GM12878 (cell line): ENCODE results near the gene PAQR5. TPM values are rescaled to one million over a fixed set of nuclear protein-coding genes. Genes with fewer than 3 reads are reported as not detected.

Experiments used
- ATAC-seq: fragments of 200-7000 bp; cut with Tn5 transposase; 3 replicates; pipeline ENCODE4 v1.9.1; 2020; ENCODE audit warnings: mild to moderate bottlenecking, moderate library complexity
- BruUV-seq: library from RNA; stranded (reverse); fragments of 400-500 nt; replicated peaks from 2 replicates; lab custom pipeline; 2021; lab: Mats Ljungman, UMichigan
- CTCF ChIA-PET: fragments of 300-600 bp; sonication (Branson Sonifier 250); formaldehyde crosslinking; extraction: SDS; loops from one replicate; lab custom pipeline; 2021; ENCODE audit warnings: inconsistent platforms; lab: Yijun Ruan, JAX
- POLR2A ChIA-PET: fragments of 350-600 bp; formaldehyde crosslinking; extraction: SDS; loops from one replicate; lab custom pipeline; 2021; ENCODE audit warnings: inconsistent platforms; lab: Charles Lee
- RAD21 ChIA-PET: fragments of 300-600 bp; sonication (Branson Sonifier 250); formaldehyde crosslinking; loops from one replicate; lab custom pipeline; 2023; ENCODE audit warnings: antibody characterized with exemption; ENCODE audit not compliant: unreplicated experiment; lab: Charles Lee
- SMC1A ChIA-PET: fragments of 300-600 bp; sonication (Branson Sonifier 250); formaldehyde crosslinking; loops from one replicate; lab custom pipeline; 2023; ENCODE audit not compliant: unreplicated experiment, uncharacterized antibody; lab: Charles Lee
- DNase-seq: peaks from one replicate; pipeline ENCODE4 v3.0.0-alpha.2; 2011; ENCODE audit warnings: low read depth, low spot score
- FAIRE-seq: peaks from 3 replicates; lab custom pipeline; 2011; peaks lifted over from hg19 to GRCh38; lab: Jason Lieb, UNC
- H2AFZ ChIP-seq: 2 replicates; pipeline ENCODE4 v1.6.0; 2011; ENCODE audit warnings: low read depth, low read length, control low read depth; ENCODE audit not compliant: control insufficient read depth
- H3K27ac ChIP-seq: 2 replicates; pipeline ENCODE4 v1.5.1; 2011; ENCODE audit warnings: control low read depth; ENCODE audit not compliant: control insufficient read depth, insufficient read depth
- H3K27me3 ChIP-seq, 2 experiments: replicated peaks in 1 of 2; 2 replicates each; pipeline versions ENCODE4 v1.6.0 to v1.6.1; 2011; ENCODE audit warnings: low read length in 1 of 2; ENCODE audit not compliant: control insufficient read depth in 2 of 2, insufficient read depth in 2 of 2
- H3K36me3 ChIP-seq, 2 experiments: 2 replicates each; pipeline ENCODE4 v1.5.1; 2011; ENCODE audit warnings: low read length in 1 of 2; ENCODE audit not compliant: control insufficient read depth in 2 of 2, insufficient read depth in 2 of 2
- H3K4me1 ChIP-seq: 2 replicates; pipeline ENCODE4 v1.6.1; 2011; ENCODE audit warnings: mild to moderate bottlenecking, low read length, moderate library complexity, mixed read lengths; ENCODE audit not compliant: control insufficient read depth, insufficient read depth
- H3K4me2 ChIP-seq: 2 replicates; pipeline ENCODE4 v1.6.0; 2011; ENCODE audit warnings: control low read depth; ENCODE audit not compliant: control insufficient read depth, insufficient read depth
- H3K4me3 ChIP-seq: fragments of 200-600 bp; sonication (generic); 2 replicates; pipeline ENCODE4 v1.5.1; 2016
- H3K79me2 ChIP-seq: 2 replicates; pipeline ENCODE4 v1.6.0; 2011; ENCODE audit warnings: low read length; ENCODE audit not compliant: control insufficient read depth, insufficient read depth
- H3K9ac ChIP-seq: 2 replicates; pipeline ENCODE4 v1.8.0; 2011; ENCODE audit warnings: low read length, control low read depth, mixed read lengths; ENCODE audit not compliant: control insufficient read depth, insufficient read depth
- H3K9me3 ChIP-seq: replicated peaks from 3 replicates; pipeline ENCODE4 v1.5.1; 2011; ENCODE audit warnings: mild to moderate bottlenecking, low read length; ENCODE audit not compliant: control insufficient read depth, insufficient read depth
- H4K20me1 ChIP-seq: 2 replicates; pipeline ENCODE4 v1.6.0; 2011; ENCODE audit not compliant: control insufficient read depth, insufficient read depth
- CBX5 ChIP-seq: sonication (generic); IDR thresholded peaks from 2 replicates; pipeline ENCODE4 v1.6.1; 2016; ENCODE audit warnings: low read depth, moderate library complexity, mild to moderate bottlenecking, inconsistent platforms
- CREM ChIP-seq: IDR thresholded peaks from 2 replicates; pipeline ENCODE4 v1.6.1; 2014; ENCODE audit warnings: antibody characterized with exemption, low read depth
- ETV6 ChIP-seq, 2 experiments: fragments of 450-650 bp in 1 of 2; IDR thresholded peaks in 1 of 2; conservative IDR thresholded peaks in 1 of 2; 2 replicates each; pipeline ENCODE4 v1.6.1; 2014; ENCODE audit warnings: antibody characterized with exemption in 1 of 2, borderline replicate concordance in 1 of 2, low read depth in 1 of 2, mild to moderate bottlenecking in 1 of 2, moderate library complexity in 1 of 2
- FOS ChIP-seq: IDR thresholded peaks from 3 replicates; pipeline ENCODE4 v1.6.1; 2011; ENCODE audit warnings: borderline replicate concordance; ENCODE audit not compliant: insufficient read length; ENCODE audit errors: extremely low read depth
- KAT2A ChIP-seq: conservative IDR thresholded peaks from 2 replicates; pipeline ENCODE4 v1.6.1; 2011; ENCODE audit warnings: low read depth, low read length; ENCODE audit not compliant: control insufficient read depth
- WGBS: methylation state at CpG from one replicate; pipeline ENCODE4 v1.1.6; 2016; ENCODE audit warnings: low lambda C conversion rate; ENCODE audit not compliant: insufficient replicate concordance, insufficient coverage; ENCODE audit errors: missing lambda C conversion rate; 5-methylcytosine and 5-hydroxymethylcytosine counted together
- in situ Hi-C: fragments of 300-500 bp; cut with MboI; formaldehyde crosslinking; loops from 9 replicates; pipeline ENCODE4 v1.14.3; 2018; ENCODE audit warnings: mixed read lengths
- intact Hi-C: fragments of 100-400 bp; cut with micrococcal nuclease; formaldehyde crosslinking; loops from one replicate; pipeline ENCODE4 v1.14.2; 2022; ENCODE audit not compliant: unreplicated experiment
- polyA plus RNA-seq, 11 experiments: library from polyadenylated mRNA; depleted of rRNA in 4 of 11; unstranded in 6 of 11; stranded (reverse) in 5 of 11; fragments of >200 nt; fragmentation: Nextera tagmentation in 4 of 11; fragmentation: Illumina TruSeq in 1 of 11; extraction: Ambion mirVana in 4 of 11; extraction: Trizol in 1 of 11; gene quantifications; 1 replicate in 1 of 11; 2 replicates in 10 of 11; pipeline versions ENCODE4 v1.2.1 to v1.2.3, GENCODE V29; 2011 to 2016; ENCODE audit warnings: inconsistent platforms in 2 of 11, missing spikeins in 2 of 11, low read depth in 1 of 11
- total RNA-seq, 4 experiments: library from RNA; depleted of rRNA in 3 of 4; stranded (reverse); fragments of >200 nt in 3 of 4; fragmentation: Illumina TruSeq in 1 of 4; extraction: Trizol in 1 of 4; gene quantifications; 2 replicates each; pipeline versions ENCODE4 v1.2.1 to v1.2.3, GENCODE V29; 2013 to 2021
- TF ChIP-seq, protein P1 (sequence below): fragments of 450-650 bp; conservative IDR thresholded peaks from 2 replicates; pipeline ENCODE4 v1.6.1; 2017; ENCODE audit warnings: mild to moderate bottlenecking, moderate library complexity
- TF ChIP-seq, protein P2 (sequence below): IDR thresholded peaks from 2 replicates; pipeline ENCODE4 v1.6.1; 2012; ENCODE audit warnings: low read depth, low read length, improper control_type of control experiment

Gene PAQR5
- total and polyA plus RNA-seq, 10 of the 15 experiments (the other 5 are each of a cell fraction or from before 2014, with no cell fraction given) = 0.02 to 0.03 TPM; not detected in 8

DNA sequence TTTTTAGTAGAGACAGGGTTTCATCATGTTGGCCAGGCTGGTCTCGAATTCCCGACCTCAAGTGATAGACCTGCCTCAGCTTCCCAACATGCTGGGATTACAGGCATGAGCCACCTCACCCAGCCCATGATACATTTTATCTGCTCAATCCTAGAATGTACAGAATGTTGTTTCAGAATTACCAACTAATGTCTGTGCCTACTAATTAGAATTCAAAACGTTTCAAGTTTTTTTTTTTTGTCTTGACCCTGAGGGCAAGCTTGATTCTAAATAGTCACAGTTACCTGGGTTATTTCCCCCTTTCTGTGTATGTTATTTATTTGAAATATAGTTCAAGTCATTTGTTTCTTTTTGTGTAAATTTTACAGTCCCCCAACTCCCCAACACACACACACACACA, 110.1 kb downstream of the PAQR5 start:
- FAIRE-seq (no peak), DNase-seq (no peak), ATAC-seq (no peak)
- no peaks in the 10 kb centered on the region for H3K9me3 ChIP-seq
- H3K4me2 ChIP-seq = no peak overlapping the region
- in situ Hi-C loops (no loop called here), intact Hi-C loops (no loop called here)
- BruUV-seq = no TSS peak
- no peak overlapping the region for H2AFZ ChIP-seq
- RAD21 ChIA-PET = no interaction called here
- no peak overlapping the region for H3K9ac ChIP-seq
- 60% methylated on average over 3 of the region's 3 CpGs for WGBS
- H3K36me3 ChIP-seq = no peaks in the 10 kb centered on the region
- CTCF ChIA-PET = interaction anchor here (0.6 to 1.1 kb wide), 2 partner anchors 14 to 1011 kb away, joined by 3 read pairs; no protein-coding TSS in a partner anchor
- H3K79me2 ChIP-seq = no peaks in the 10 kb centered on the region
- H4K20me1 ChIP-seq = no peaks in the 10 kb centered on the region
- no peak overlapping the region for H3K27ac ChIP-seq
- H3K27me3 ChIP-seq = 0 out of 4 replicates have a peak, but pooled peaks cover 0 to 2% of the 10 kb centered on the region in 2 experiments
- peaks cover 8% of the 10 kb centered on the region for H3K4me1 ChIP-seq
- no peak overlapping the region for H3K4me3 ChIP-seq
- POLR2A ChIA-PET = no interaction called here
- SMC1A ChIA-PET = no interaction called here
- TF ChIP-seq, protein P1, sequence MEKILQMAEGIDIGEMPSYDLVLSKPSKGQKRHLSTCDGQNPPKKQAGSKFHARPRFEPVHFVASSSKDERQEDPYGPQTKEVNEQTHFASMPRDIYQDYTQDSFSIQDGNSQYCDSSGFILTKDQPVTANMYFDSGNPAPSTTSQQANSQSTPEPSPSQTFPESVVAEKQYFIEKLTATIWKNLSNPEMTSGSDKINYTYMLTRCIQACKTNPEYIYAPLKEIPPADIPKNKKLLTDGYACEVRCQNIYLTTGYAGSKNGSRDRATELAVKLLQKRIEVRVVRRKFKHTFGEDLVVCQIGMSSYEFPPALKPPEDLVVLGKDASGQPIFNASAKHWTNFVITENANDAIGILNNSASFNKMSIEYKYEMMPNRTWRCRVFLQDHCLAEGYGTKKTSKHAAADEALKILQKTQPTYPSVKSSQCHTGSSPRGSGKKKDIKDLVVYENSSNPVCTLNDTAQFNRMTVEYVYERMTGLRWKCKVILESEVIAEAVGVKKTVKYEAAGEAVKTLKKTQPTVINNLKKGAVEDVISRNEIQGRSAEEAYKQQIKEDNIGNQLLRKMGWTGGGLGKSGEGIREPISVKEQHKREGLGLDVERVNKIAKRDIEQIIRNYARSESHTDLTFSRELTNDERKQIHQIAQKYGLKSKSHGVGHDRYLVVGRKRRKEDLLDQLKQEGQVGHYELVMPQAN = no peak
- TF ChIP-seq CREM (no peak), KAT2A (no peak), CBX5 (no peak), ETV6 (conservative IDR thresholded peaks at IDR 0.05 in 1 of 2, IDR thresholded peaks at IDR 0.05 in 1 of 2; ENCODE audit: borderline replicate concordance in 1 of 2, low read depth in 1 of 2) (no peak), FOS (no peak)
- TF ChIP-seq, protein P2, sequence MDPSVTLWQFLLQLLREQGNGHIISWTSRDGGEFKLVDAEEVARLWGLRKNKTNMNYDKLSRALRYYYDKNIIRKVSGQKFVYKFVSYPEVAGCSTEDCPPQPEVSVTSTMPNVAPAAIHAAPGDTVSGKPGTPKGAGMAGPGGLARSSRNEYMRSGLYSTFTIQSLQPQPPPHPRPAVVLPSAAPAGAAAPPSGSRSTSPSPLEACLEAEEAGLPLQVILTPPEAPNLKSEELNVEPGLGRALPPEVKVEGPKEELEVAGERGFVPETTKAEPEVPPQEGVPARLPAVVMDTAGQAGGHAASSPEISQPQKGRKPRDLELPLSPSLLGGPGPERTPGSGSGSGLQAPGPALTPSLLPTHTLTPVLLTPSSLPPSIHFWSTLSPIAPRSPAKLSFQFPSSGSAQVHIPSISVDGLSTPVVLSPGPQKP = no peak
